Mesendoderm (in vitro differentiated cells): Measurements from ENCODE around the gene TRAM2.

Experiments used
- DNase-seq: peaks from one replicate; pipeline ENCODE4 v3.0.0; 2013
- H2AK5ac ChIP-seq: 2 replicates; pipeline ENCODE4 v1.6.1; 2013; ENCODE audit warnings: low read length, inconsistent platforms
- H2BK120ac ChIP-seq: 2 replicates; pipeline ENCODE4 v1.6.1; 2013; ENCODE audit warnings: low read depth, mild to moderate bottlenecking, low read length, moderate library complexity, mixed read lengths
- H2BK15ac ChIP-seq: replicated peaks from 2 replicates; pipeline ENCODE4 v1.6.1; 2013; ENCODE audit warnings: low read depth, mild to moderate bottlenecking, moderate library complexity
- H2BK5ac ChIP-seq: 2 replicates; pipeline ENCODE4 v1.6.1; 2013; ENCODE audit warnings: low read length, inconsistent platforms
- H3K18ac ChIP-seq: 2 replicates; pipeline ENCODE4 v1.6.1; 2013; ENCODE audit warnings: mild to moderate bottlenecking, low read length, mixed read lengths
- H3K23ac ChIP-seq: one replicate; pipeline ENCODE4 v1.6.1; 2013; ENCODE audit warnings: low read length
- H3K27ac ChIP-seq: 2 replicates; pipeline ENCODE4 v1.5.1; 2013; ENCODE audit warnings: low read depth, mild to moderate bottlenecking, inconsistent platforms, low read length, moderate library complexity
- H3K27me3 ChIP-seq: 2 replicates; pipeline ENCODE4 v1.6.1; 2013; ENCODE audit warnings: low read length, control low read depth, mild to moderate bottlenecking, inconsistent platforms; ENCODE audit not compliant: insufficient read depth, poor library complexity
- H3K36me3 ChIP-seq: 2 replicates; pipeline ENCODE4 v1.6.1; 2013; ENCODE audit warnings: low read length, inconsistent platforms; ENCODE audit not compliant: control insufficient read depth, insufficient read depth
- H3K4ac ChIP-seq: one replicate; pipeline ENCODE4 v1.6.1; 2013; ENCODE audit warnings: low read depth, mild to moderate bottlenecking, low read length, moderate library complexity
- H3K4me1 ChIP-seq: 2 replicates; pipeline ENCODE4 v1.6.1; 2013; ENCODE audit warnings: low read depth, low read length, inconsistent platforms; ENCODE audit not compliant: control insufficient read depth
- H3K4me2 ChIP-seq: 2 replicates; pipeline ENCODE4 v1.6.1; 2013; ENCODE audit warnings: low read length
- H3K4me3 ChIP-seq: 2 replicates; pipeline ENCODE4 v1.5.1; 2013; ENCODE audit warnings: mild to moderate bottlenecking, low read length
- H3K56ac ChIP-seq: one replicate; pipeline ENCODE4 v1.6.1; 2013; ENCODE audit warnings: low read length
- H3K79me1 ChIP-seq: 2 replicates; pipeline ENCODE4 v1.6.1; 2013; ENCODE audit warnings: low read length, inconsistent platforms
- H3K79me2 ChIP-seq: 2 replicates; pipeline ENCODE4 v1.6.1; 2013; ENCODE audit warnings: mild to moderate bottlenecking, low read length; ENCODE audit not compliant: control insufficient read depth, insufficient read depth
- H3K9ac ChIP-seq: 2 replicates; pipeline ENCODE4 v1.6.1; 2013; ENCODE audit warnings: low read length, inconsistent platforms
- H4K5ac ChIP-seq: one replicate; pipeline ENCODE4 v1.6.1; 2013; ENCODE audit warnings: low read length
- H4K8ac ChIP-seq: one replicate; pipeline ENCODE4 v1.6.1; 2013; ENCODE audit warnings: low read depth, mild to moderate bottlenecking, control low read depth, low read length, moderate library complexity
- WGBS: extraction: QIAGEN DNeasy Blood & Tissue Kit; methylation state at CpG from one replicate; pipeline ENCODE4 v1.1.7; 2013; ENCODE audit warnings: low lambda C conversion rate, missing lambda C conversion rate; ENCODE audit not compliant: insufficient coverage; ENCODE audit errors: extremely low coverage; 5-methylcytosine and 5-hydroxymethylcytosine counted together

The TRAM2 gene

DNA sequence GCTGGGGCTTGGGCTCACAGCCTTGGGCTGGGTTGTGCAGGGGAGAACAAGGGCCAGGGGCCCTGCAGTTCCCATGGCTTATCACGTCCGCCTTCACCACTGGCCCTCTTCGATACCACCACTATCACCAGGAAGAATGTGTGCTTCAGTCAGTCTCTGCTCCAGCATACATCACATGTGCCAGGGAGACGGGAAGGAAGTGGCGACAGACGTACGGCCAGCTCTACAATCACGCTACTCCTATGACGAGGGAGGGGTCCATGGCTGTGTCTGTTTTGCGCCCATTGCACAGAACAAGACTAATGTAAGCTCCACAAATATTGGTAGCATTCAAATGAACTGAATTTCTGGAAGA lies 72.1 kb downstream of the TRAM2 start:
- Histone ChIP-seq H2BK15ac (no peak overlapping the region), H3K9ac (no peak overlapping the region), H3K23ac (no peak overlapping the region), H3K4ac (no peak overlapping the region), H2BK120ac (no peak overlapping the region), H3K4me3 (no peak overlapping the region), H4K8ac (no peak overlapping the region), H2BK5ac (no peak overlapping the region), H3K36me3 (peaks cover 4% of the 10 kb centered on the region), H4K5ac (no peak overlapping the region), H3K27me3 (no peaks in the 10 kb centered on the region), H2AK5ac (no peak overlapping the region), H3K79me1 (no peaks in the 10 kb centered on the region), H3K4me2 (no peak overlapping the region), H3K56ac (no peak overlapping the region), H3K27ac (no peak overlapping the region), H3K4me1 (no peaks in the 10 kb centered on the region), H3K79me2 (no peaks in the 10 kb centered on the region), H3K18ac (no peak overlapping the region)
- no peak for DNase-seq
- no CpG with 5 or more reads among the region's 10 CpGs for WGBS

DNA sequence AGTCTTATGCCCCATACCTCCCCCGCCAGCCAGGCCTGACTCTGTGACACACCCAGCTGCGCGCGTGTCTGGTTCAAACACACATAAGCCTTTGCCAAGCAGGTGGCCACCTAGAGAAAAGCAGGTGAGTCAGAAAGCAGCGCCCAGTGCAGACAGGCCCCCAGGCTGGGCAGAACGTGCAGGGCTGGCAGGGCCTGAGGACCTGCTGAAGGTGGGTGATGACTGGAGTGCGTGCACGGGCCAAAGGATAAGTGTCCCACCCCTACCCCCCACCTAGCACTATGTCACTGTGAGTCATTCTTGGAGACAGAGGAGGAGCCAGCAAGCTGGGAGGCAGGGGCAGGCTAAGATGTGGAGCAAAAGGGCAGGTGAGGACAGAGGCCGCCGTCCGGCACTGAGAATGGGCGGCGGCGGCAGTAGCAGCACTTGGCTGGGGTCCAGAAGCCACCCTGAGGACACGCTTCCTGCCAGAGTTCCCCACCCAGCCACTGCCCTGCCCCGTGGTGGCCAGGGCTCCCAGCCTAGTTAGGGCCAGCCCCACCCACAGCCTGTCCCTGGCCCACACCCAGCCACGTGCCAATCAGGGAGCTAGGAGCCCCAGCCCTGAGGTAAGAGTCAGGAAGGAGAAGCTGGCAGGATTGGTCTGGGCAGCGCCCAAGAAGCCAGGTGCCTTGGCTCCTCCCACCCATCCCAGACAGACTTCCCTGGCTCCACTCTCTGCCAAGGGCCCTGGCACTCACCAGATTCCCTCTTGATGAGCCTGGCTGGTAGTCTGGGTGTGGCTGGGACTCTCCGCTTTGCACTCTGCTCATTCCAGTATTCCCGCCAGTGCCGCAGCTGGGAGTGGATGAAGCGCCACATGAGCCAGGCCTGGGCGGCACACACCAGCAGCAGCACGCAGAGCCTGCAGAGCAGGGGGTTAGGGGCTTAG lies 72.7 kb downstream of the TRAM2 start:
- no peak overlapping the region for H3K23ac ChIP-seq
- H3K79me1 ChIP-seq: no peaks in the 10 kb centered on the region
- H3K4me3 ChIP-seq: no peak overlapping the region
- H3K27ac ChIP-seq: no peak overlapping the region
- no peaks in the 10 kb centered on the region for H3K79me2 ChIP-seq
- no peak overlapping the region for H3K18ac ChIP-seq
- no CpG with 5 or more reads among the region's 24 CpGs for WGBS
- H3K36me3 ChIP-seq: peaks cover 2% of the 10 kb centered on the region
- no peak overlapping the region for H2BK5ac ChIP-seq
- H3K56ac ChIP-seq: no peak overlapping the region
- H2AK5ac ChIP-seq: no peak overlapping the region
- H4K5ac ChIP-seq: no peak overlapping the region
- peak; percentile 57 for DNase-seq
- no peak overlapping the region for H3K4me2 ChIP-seq
- no peak overlapping the region for H4K8ac ChIP-seq
- no peaks in the 10 kb centered on the region for H3K4me1 ChIP-seq
- no peak overlapping the region for H2BK15ac ChIP-seq
- H2BK120ac ChIP-seq: no peak overlapping the region
- no peaks in the 10 kb centered on the region for H3K27me3 ChIP-seq
- no peak overlapping the region for H3K4ac ChIP-seq
- H3K9ac ChIP-seq: no peak overlapping the region

DNA sequence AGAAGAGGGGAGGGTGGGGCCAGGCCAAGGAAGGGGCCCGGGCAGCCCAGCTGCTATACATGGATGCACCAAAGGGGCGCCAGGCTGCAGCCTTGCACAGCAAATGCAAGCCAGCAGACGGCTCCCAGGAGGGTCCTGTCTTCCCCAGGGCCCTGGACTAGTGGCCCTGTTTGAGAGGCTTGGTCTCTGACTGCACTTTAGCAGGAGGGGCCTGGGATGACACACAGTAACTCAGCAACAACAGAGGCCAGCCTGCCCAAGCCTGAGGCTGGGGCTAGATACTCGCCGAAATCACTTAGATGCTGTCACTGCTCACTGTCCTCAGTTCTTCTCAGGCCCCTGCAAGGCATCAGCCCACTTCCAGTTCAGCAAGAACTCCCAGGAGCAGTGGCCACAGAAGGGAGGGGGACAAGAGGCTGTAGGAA lies 73.5 kb downstream of the TRAM2 start:
- H3K27ac ChIP-seq: no peak overlapping the region
- WGBS: no CpG with 5 or more reads among the region's 5 CpGs

DNA sequence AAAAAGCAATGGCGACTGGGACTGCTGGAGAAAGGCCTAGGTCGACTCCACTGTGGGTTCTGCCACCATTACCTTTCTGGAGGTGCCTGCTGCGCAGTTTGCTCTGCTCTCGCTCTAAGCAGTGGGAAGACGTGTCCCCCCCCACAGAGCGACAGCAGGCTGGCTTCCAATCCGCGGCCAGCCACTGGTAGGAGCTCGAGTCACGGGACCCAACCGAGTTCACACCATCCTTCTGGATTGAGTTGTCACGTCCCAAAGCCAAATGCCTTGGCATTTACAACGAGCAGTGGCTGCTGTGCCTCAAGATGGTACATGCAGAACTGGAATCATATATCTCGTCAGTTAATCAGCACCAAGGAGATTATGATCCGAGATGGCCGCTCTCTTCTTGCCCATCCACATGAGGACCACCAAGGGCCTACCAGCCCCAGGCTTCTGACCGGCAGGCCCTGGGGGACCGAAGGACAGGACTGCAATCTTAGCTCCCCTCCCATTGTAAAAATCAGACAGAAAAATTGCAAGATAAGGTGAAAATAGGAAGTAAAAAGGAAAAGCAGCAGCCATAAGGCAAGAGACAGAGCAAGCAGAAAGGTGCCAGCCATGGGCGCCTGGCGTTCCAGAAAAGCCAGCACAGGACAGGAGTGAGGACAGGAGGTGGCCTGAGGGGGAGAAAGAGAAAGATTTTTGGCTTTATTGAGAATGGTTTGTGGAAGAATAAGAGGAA lies 74.4 kb downstream of the TRAM2 start:
- Histone ChIP-seq H2BK5ac (no peak overlapping the region), H3K79me1 (no peaks in the 10 kb centered on the region), H2BK15ac (no peak overlapping the region), H3K4me3 (no peak overlapping the region), H3K18ac (no peak overlapping the region), H3K79me2 (no peaks in the 10 kb centered on the region), H4K5ac (no peak overlapping the region), H2AK5ac (no peak overlapping the region), H3K4me2 (no peak overlapping the region), H3K4ac (no peak overlapping the region), H3K56ac (no peak overlapping the region), H3K4me1 (peaks cover 2% of the 10 kb centered on the region), H3K9ac (no peak overlapping the region), H3K36me3 (no peaks in the 10 kb centered on the region), H2BK120ac (no peak overlapping the region), H3K23ac (no peak overlapping the region), H3K27ac (no peak overlapping the region), H4K8ac (no peak overlapping the region), H3K27me3 (no peaks in the 10 kb centered on the region)
- no peak for DNase-seq
- WGBS: no CpG with 5 or more reads among the region's 20 CpGs

More for the DNA sequence above, 73.5 kb downstream of the TRAM2 start:
- Histone ChIP-seq H4K5ac (no peak overlapping the region), H3K4me3 (no peak overlapping the region), H3K79me1 (no peaks in the 10 kb centered on the region), H3K23ac (no peak overlapping the region), H2AK5ac (no peak overlapping the region), H2BK120ac (no peak overlapping the region), H3K4me1 (peaks cover 2% of the 10 kb centered on the region), H3K4me2 (no peak overlapping the region), H2BK15ac (no peak overlapping the region), H2BK5ac (no peak overlapping the region), H3K27me3 (no peaks in the 10 kb centered on the region), H3K4ac (no peak overlapping the region), H3K9ac (no peak overlapping the region), H3K18ac (no peak overlapping the region), H3K79me2 (no peaks in the 10 kb centered on the region), H4K8ac (no peak overlapping the region), H3K56ac (peak overlapping the region; percentile 26), H3K36me3 (no peaks in the 10 kb centered on the region)
- DNase-seq: peak; percentile 74

DNA sequence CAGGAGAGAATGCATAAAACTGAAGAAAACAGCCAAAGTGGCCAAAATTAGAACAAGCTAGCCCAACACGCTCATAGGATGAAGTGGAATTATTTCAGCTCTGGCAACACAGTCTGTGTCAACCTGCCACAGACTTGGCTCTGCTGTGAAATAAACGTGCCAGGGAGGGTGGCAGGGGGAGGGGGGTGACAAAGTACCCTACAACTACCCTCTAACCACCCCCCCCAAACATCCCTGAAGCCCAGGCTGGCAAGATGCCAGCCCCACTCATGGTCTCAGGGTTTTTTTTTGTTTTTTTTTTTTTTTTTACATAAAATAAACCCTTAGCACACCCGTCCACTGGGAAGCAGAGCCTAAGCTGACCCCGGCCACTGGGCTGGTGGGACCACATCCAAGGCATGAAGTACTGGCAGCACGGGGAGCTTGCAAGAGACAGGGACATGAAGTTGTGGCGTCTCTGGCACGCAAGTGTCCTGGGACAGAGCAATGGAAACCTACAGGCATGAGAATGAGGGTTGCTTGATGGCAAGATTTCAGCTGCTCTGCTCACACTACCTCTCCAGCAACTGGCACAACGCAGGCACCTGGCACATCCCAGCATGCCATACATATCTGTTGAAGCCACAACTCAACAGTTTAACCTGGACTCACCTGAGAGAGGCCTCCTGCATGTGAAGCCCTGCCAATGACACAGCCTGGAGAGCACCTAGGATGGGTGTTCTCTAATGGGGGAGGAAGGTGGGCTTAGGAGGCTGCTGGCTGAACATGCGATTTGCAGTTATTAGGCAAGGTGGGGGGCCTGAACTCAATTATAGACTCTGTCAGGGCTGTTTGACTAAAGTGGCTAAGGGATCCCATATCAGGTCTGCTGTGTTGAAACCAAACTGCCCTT lies 76.4 kb downstream of the TRAM2 start:
- H3K79me1 ChIP-seq: no peaks in the 10 kb centered on the region
- H3K4me2 ChIP-seq: no peak overlapping the region
- no peak overlapping the region for H3K56ac ChIP-seq
- WGBS: no CpG with 5 or more reads among the region's 9 CpGs
- H3K9ac ChIP-seq: no peak overlapping the region
- no peak overlapping the region for H2AK5ac ChIP-seq
- peak overlapping the region; percentile 14 for H3K27ac ChIP-seq
- no peak overlapping the region for H3K18ac ChIP-seq
- no peak overlapping the region for H4K8ac ChIP-seq
- H3K4me3 ChIP-seq: no peak overlapping the region
- peaks cover 2% of the 10 kb centered on the region for H3K4me1 ChIP-seq
- H2BK5ac ChIP-seq: no peak overlapping the region
- H2BK15ac ChIP-seq: no peak overlapping the region
- no peak overlapping the region for H3K4ac ChIP-seq
- no peak for DNase-seq
- no peaks in the 10 kb centered on the region for H3K79me2 ChIP-seq
- H4K5ac ChIP-seq: no peak overlapping the region
- H2BK120ac ChIP-seq: no peak overlapping the region
- H3K23ac ChIP-seq: no peak overlapping the region
- no peaks in the 10 kb centered on the region for H3K27me3 ChIP-seq
- no peaks in the 10 kb centered on the region for H3K36me3 ChIP-seq
